Stomach (tissue), 9 donors: ENCODE data around the gene CSRP1. TPM values are rescaled to one million over a fixed set of nuclear protein-coding genes. Genes with fewer than 3 reads are reported as not detected.

Experiments used
- DNase-seq, 2 donors: peaks; one replicate each; pipeline versions ENCODE4 v3.0.0 to v3.0.0-alpha.2; 2013 to 2019
- H3K27ac ChIP-seq, 5 donors: fragments of 200-600 bp in 4 of 5; sonication (generic) in 4 of 5; one replicate each; pipeline ENCODE4 v1.5.1; 2013 to 2019; ENCODE audit warnings: mild to moderate bottlenecking in 1 of 5, moderate library complexity in 1 of 5
- H3K27me3 ChIP-seq, 3 donors: fragments of 200-600 bp; sonication (generic); one replicate each; pipeline ENCODE4 v1.5.1; 2017 to 2019; ENCODE audit warnings: mixed run types in 1 of 3
- H3K36me3 ChIP-seq, 4 donors: fragments of 200-600 bp; sonication (generic); 1 replicate in 3 of 4; 2 replicates in 1 of 4; pipeline ENCODE4 v1.5.1; 2016 to 2019
- H3K4me1 ChIP-seq, 4 donors: fragments of 200-600 bp; sonication (generic); one replicate each; pipeline ENCODE4 v1.5.1; 2016 to 2019
- H3K4me3 ChIP-seq, 4 donors: fragments of 200-600 bp; sonication (generic) in 3 of 4; one replicate each; pipeline ENCODE4 v1.5.1; 2016 to 2019; ENCODE audit warnings: mild to moderate bottlenecking in 1 of 4
- H3K9me3 ChIP-seq, 4 donors: fragments of 200-600 bp; sonication (generic); one replicate each; pipeline ENCODE4 v1.5.1; 2016 to 2019
- EP300 ChIP-seq: sonication (generic); formaldehyde crosslinking; IDR thresholded peaks from one replicate; pipeline ENCODE4 v1.6.1; 2017; ENCODE audit warnings: antibody characterized with exemption
- POLR2A ChIP-seq, 4 donors: fragments of 450-650 bp; IDR thresholded peaks; one replicate each; pipeline ENCODE4 v1.6.1; 2016; ENCODE audit warnings: antibody characterized with exemption in 4 of 4, control low read depth in 2 of 4, mild to moderate bottlenecking in 1 of 4, moderate library complexity in 1 of 4
- POLR2AphosphoS5 ChIP-seq, 3 donors: sonication (generic); formaldehyde crosslinking; IDR thresholded peaks; one replicate each; pipeline ENCODE4 v1.6.1; 2016; ENCODE audit warnings: antibody characterized with exemption in 3 of 3
- WGBS, 5 donors: extraction: QIAGEN DNeasy Blood & Tissue Kit in 3 of 5; methylation state at CpG; one replicate each; pipeline versions ENCODE4 v1.1.5 to v1.1.7; 2013 to 2018; 5-methylcytosine and 5-hydroxymethylcytosine counted together
- intact Hi-C: fragments of 100-400 bp; cut with DNase I; formaldehyde crosslinking; loops from one replicate; pipeline ENCODE4 v1.15.1; 2023; ENCODE audit warnings: low total_unique reads
- polyA plus RNA-seq, 3 donors: library from polyadenylated mRNA; stranded (reverse); fragments of 200-250 nt; gene quantifications; one replicate each; pipeline ENCODE4 v1.2.3, GENCODE V29; 2013
- total RNA-seq, 5 donors: library from RNA; depleted of rRNA; stranded (reverse); fragments of >200 nt; gene quantifications; one replicate each; pipeline versions ENCODE4 v1.1.0 to v1.2.3, GENCODE V29; 2014 to 2016
- TF ChIP-seq, protein P1 (sequence below), 7 experiments: fragments of 450-650 bp in 4 of 7; fragments of 200-600 bp in 3 of 7; sonication (generic) in 3 of 7; IDR thresholded peaks; one replicate each; pipeline ENCODE4 v1.5.1; 2016 to 2019; ENCODE audit warnings: antibody characterized with exemption in 7 of 7, control low read depth in 2 of 7, mild to moderate bottlenecking in 1 of 7
- donor health status: healthy with polysubstance abuse.
- donor health status: Bipolar disorder and iron deficiency.
- donor health status: healthy.

CSRP1 gene
- total and polyA plus RNA-seq, 8 donors: 220 to 2,162 (median 528) TPM

DNA sequence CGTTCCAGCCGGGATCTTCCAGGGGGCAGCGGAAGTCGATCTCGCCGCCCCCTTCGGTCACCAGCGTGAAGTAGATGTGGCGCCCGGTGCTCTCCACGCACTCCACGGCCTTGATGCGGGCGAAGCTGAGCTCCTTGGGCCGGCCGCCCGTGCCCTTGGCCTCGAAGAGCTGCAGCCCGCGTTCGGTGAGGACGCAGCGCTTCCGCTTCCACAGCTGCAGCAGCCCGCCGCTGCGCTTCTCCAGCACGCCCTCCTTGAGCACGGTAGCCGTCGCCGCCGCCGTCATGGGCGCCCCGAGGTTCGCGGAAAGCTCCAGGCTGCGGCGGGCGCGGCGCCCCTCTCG, 38.5 kb downstream of the CSRP1 start:
- peak overlapping the region; percentile 71 to 89 (median 79) for H3K4me3 ChIP-seq
- intact Hi-C loops: no loop called here
- peaks cover 29 to 59% (median 49%) of the 10 kb centered on the region in 4 donors for H3K4me1 ChIP-seq
- no peaks in the 10 kb centered on the region for H3K9me3 ChIP-seq
- WGBS, 5 donors: 3 to 13% (median 4%) methylated on average over 10 to 44 of the region's 44 CpGs
- TF ChIP-seq POLR2A (IDR thresholded peaks at IDR 0.05): no peak
- TF ChIP-seq, protein P1, sequence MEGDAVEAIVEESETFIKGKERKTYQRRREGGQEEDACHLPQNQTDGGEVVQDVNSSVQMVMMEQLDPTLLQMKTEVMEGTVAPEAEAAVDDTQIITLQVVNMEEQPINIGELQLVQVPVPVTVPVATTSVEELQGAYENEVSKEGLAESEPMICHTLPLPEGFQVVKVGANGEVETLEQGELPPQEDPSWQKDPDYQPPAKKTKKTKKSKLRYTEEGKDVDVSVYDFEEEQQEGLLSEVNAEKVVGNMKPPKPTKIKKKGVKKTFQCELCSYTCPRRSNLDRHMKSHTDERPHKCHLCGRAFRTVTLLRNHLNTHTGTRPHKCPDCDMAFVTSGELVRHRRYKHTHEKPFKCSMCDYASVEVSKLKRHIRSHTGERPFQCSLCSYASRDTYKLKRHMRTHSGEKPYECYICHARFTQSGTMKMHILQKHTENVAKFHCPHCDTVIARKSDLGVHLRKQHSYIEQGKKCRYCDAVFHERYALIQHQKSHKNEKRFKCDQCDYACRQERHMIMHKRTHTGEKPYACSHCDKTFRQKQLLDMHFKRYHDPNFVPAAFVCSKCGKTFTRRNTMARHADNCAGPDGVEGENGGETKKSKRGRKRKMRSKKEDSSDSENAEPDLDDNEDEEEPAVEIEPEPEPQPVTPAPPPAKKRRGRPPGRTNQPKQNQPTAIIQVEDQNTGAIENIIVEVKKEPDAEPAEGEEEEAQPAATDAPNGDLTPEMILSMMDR (IDR thresholded peaks at IDR 0.05): no peak
- TF ChIP-seq POLR2AphosphoS5 (IDR thresholded peaks at IDR 0.05): no peak
- TF ChIP-seq EP300: no peak
- H3K36me3 ChIP-seq: peaks cover 9 to 22% (median 18%) of the 10 kb centered on the region in 4 donors
- H3K27me3 ChIP-seq: peaks cover 0 to 37% (median 10%) of the 10 kb centered on the region in 3 donors
- peak; percentile 44 to 79 for DNase-seq
- peak overlapping the region; percentile 87 to 94 (median 90) for H3K27ac ChIP-seq

- Histone ChIP-seq H3K4me1 (peaks cover 45 to 76% (median 67%) of the 10 kb centered on the region in 4 donors), H3K9me3 (no peaks in the 10 kb centered on the region), H3K27me3 (peaks cover 0 to 37% (median 10%) of the 10 kb centered on the region in 3 donors), H3K27ac (peak overlapping the region; percentile 44 to 94 (median 90)), H3K36me3 (peaks cover 9 to 22% (median 18%) of the 10 kb centered on the region in 4 donors), H3K4me3 (peak overlapping the region; percentile 71 to 89 (median 79))
- TF ChIP-seq POLR2AphosphoS5 (IDR thresholded peaks at IDR 0.05): peak in 1 of 3 donors; percentile 27
- TF ChIP-seq, protein P1 (IDR thresholded peaks at IDR 0.05): no peak
- 63 to 72% (median 69%) methylated on average over 2 to 3 of the region's 3 CpGs for WGBS, 5 donors
- peak; percentile 54 to 80 for DNase-seq
- intact Hi-C loops: no loop called here
Observed at GRCh38 chr1:201466492-201466891, 40.4 kb downstream of the CSRP1 start.

DNA sequence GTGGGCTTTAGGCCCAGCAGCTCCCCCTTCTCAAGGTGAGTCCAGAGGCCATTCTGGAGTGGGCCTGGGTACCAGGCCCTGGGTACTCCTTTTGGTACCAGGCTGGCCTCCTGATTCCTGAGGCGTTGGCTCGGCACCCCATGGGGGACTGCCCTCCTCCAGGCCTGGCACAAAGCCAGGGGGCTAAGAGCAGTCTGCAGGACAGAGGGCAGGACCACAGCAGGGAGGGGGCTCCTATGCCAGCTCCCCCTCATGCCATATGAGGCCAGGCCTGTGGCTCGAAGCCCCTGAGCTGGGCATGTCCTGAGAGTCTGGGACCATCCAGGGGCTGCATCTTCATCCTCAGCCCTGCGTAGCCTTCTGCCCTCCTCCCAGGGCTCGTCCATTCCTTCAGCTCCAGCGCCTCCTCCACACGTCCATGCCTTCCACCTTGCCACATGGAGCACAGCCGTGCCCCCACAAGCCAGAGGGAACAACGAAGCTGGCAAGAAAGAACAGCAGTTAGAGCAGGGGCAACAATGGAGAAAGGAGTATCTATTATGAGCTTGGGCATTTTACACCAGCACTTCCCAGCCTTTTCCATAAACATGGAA, 41.1 kb downstream of the CSRP1 start:
- TF ChIP-seq, protein P1 (IDR thresholded peaks at IDR 0.05): no peak
- TF ChIP-seq POLR2A (IDR thresholded peaks at IDR 0.05): no peak
- no peak for TF ChIP-seq POLR2AphosphoS5 (IDR thresholded peaks at IDR 0.05)
- TF ChIP-seq EP300: no peak
- intact Hi-C loops: no loop called here
- no peak for DNase-seq
- WGBS, 5 donors: 75 to 89% (median 84%) methylated on average over 8 to 9 of the region's 9 CpGs
- peaks cover 0 to 32% (median 10%) of the 10 kb centered on the region in 3 donors for H3K27me3 ChIP-seq
- H3K9me3 ChIP-seq: no peaks in the 10 kb centered on the region
- H3K4me1 ChIP-seq: peaks cover 52 to 83% (median 74%) of the 10 kb centered on the region in 4 donors
- H3K36me3 ChIP-seq: peaks cover 9 to 22% (median 18%) of the 10 kb centered on the region in 4 donors
- H3K4me3 ChIP-seq: peak overlapping the region; percentile 71 to 89 (median 79)
- H3K27ac ChIP-seq: peak overlapping the region in 4 of 5 donors; percentile 88 to 94 (median 90)

DNA sequence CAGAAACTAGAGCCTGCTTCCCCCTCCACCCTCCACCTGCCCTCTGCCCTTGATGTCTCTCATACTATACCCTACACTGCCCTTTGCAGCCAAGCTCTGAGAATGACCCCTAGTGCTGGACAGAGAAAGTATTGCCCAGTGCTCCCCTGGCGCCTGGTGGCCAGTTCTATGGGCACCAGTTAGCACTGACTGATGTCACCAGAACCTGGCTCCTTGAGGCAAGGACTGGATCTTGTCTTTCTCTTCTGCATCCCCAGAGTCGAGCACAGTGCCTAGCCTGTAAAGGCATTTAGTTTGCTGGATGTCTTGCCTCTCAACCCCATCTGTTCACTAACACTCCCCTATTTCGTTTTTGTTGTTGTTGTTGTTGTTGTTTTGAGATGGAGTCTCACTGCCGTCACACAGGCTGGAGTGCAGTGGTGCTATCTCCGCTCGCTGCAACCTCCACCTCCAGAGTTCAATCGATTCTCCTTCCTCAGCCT, 43.8 kb downstream of the CSRP1 start:
- 72 to 86% (median 81%) methylated on average over 7 of the region's 7 CpGs for WGBS, 5 donors
- intact Hi-C loops: no loop called here
- H3K4me3 ChIP-seq: no peak overlapping the region
- TF ChIP-seq POLR2A (IDR thresholded peaks at IDR 0.05) (no peak), EP300 (no peak), POLR2AphosphoS5 (IDR thresholded peaks at IDR 0.05) (no peak)
- TF ChIP-seq, protein P1 (IDR thresholded peaks at IDR 0.05): no peak
- H3K27ac ChIP-seq: peak overlapping the region in 4 of 5 donors; percentile 74 to 90 (median 81)
- peaks cover 9 to 22% (median 18%) of the 10 kb centered on the region in 4 donors for H3K36me3 ChIP-seq
- DNase-seq: no peak
- H3K4me1 ChIP-seq: peaks cover 40 to 73% (median 63%) of the 10 kb centered on the region in 4 donors
- H3K9me3 ChIP-seq: no peaks in the 10 kb centered on the region
- peaks cover 0 to 5% (median 0%) of the 10 kb centered on the region in 3 donors for H3K27me3 ChIP-seq
